ENCODE measurements around the gene KRTAP10-3.

The KRTAP10-3 gene

DNA sequence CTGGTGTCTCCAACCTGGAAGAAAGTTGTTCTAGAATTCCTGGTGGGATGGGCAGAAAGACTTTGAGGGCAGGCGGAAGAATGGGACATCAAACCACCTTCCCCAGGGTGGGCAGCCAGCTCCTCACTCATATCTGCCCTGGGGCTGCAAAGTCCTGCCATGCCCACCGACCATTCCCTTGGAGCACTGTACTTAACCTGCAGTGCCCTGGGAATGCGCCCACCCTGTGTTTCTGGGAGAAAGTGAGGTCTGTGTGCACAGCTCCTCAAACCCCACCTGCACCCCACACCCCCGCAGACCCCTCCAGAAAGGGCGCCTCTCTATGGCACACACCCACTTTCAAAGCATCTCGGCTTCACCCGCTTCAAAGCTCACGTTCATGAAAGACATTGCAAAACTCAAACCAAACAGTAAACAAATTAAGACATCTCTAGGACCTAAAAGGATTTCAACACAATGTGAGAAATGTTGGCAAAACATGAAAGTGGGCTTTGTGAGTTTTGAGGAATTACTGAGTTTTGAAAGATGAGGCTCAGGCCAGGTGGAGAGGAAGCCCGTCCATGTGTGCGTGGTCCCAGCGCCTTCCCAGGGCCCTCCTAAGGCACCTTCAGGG is 43.7 kb downstream of the KRTAP10-3 start:
- no peak for DNase-seq

DNA sequence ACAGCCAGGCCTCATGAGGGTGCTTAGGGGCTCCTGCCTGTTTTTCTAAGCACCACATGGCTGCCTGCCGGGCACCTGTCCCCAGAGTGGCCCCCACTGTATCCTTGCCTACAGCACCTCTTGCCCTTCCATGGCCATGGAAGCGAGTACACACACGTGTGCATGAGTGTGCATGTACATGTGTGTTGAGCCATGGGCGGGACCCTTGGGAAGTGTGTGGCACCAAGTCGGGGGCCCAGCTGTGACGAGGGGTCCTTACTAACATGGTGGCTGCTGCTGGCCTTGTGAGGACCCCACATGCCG is 44.4 kb downstream of the KRTAP10-3 start:
- no peak for DNase-seq

- no peak for DNase-seq
These were observed 45.0 kb downstream of the KRTAP10-3 start for GRCh38 chr21:44513389-44514217.

DNA sequence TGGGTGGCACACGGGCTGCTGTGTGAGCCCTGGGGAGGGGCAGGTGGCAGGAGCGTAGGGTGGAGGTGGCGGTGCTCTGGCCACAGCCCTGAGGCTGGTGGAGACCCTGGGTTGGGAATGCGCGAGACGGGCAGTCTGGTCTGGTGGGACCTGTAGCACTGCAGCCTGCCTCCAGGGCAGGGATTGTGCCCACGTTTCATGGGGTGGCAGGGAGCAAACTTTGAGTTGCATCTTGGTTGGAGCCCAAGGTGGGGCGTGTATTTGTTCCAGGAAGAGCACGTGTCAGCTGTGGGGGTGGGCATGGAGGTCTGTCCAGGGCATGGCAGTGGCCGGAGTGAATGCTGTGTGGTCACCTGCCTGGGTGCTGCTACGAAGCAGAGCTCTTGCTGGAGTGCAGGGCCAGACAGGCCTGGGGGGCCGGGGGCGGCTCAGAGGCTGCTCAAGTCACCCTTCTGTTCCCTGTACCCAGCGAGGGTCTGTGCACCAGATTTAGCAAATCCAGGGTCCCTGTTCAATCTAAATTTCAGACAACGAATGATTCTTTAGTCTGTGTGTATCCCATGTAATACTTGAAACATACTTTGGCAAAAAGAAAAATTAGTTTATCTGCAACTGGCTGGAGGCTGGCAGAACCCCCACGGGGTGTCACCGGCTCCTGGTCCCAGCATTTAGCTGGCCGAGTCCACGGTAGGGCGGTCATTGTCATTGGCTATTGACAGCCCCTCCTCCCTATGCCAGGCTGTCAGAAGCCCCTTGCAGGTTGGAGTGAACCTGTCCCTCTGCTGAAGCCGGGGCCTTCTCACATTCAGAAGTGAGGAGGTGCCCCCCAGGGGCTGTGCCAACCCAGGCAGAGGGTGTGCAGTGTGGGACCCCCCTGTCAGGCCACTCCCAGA is 45.9 kb downstream of the KRTAP10-3 start:
- no peak for DNase-seq

DNA sequence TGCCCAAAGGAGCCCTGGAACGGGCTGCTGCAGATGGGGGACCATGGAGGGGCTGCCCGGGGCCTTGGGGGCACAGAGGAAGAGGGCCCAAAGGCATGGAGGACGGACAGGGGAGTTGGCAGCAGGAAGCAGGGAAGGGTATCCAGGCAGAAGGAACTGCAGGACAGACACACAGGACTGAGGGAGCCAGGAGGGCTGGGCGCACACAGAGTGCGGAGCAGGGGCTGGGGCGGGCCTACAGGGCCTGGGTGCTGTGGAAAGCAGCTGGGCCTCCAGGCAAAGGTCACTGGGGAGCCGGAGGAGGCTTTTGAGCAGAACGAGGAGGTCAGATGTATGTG is 46.7 kb downstream of the KRTAP10-3 start:
- DNase-seq = no peak

- no peak for DNase-seq
These were observed 47.2 kb downstream of the KRTAP10-3 start for GRCh38 chr21:44511219-44511937.

DNA sequence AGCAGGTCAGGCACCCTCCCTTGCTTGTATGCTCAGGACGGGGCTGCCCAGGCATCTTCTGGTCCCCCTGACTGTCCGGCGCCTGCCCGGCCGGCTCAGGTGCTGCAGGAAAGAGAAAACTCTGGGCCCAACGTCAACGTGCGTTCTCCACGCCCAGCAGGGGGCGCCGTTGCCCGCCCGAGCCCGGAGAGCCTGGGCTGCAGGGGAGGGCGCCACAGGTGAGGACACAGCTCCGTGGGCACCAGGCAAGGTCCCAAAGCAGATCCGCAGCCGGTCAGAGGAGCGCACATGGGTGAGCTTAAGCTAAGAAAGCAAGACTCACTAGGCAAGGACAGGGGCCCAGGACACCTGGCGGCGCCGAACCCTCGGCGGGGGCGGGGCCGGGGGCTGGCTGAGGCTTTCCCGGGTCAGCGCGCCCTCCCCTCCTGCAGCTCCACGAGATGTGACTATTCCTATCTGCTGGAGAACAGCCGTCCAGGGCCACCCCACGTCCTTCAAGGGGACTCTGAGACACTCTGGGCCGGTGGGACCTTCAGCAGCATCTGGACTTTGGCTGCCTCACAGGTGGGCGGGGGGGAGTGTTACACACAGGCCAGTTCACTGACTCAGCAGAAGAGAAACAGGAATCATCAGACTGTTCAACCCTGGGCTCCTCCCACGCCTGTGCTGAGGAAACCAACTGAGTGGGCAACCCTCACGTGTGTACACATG is 47.9 kb downstream of the KRTAP10-3 start:
- peak; percentile 78 to 82 for DNase-seq

DNA sequence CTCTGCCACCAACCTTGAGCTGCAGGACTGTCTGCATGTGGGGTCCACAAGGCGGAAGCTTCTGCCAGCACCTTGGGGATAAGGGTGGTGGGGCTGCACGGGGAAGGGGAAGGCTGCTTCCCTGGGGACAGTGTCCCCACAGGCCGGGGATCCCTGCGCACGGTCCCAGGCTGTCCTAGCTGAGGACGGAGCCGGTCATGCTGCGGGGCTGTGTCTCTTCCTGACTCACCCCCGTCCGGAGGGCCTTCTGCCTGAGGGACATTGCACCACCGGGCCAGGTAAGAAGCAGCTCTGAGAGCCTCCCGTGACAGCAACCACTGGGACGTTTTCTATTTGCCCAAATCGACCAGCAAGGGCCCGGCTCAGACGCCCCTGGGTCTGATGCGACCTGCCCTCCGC is 48.5 kb downstream of the KRTAP10-3 start:
- no peak for DNase-seq

DNA sequence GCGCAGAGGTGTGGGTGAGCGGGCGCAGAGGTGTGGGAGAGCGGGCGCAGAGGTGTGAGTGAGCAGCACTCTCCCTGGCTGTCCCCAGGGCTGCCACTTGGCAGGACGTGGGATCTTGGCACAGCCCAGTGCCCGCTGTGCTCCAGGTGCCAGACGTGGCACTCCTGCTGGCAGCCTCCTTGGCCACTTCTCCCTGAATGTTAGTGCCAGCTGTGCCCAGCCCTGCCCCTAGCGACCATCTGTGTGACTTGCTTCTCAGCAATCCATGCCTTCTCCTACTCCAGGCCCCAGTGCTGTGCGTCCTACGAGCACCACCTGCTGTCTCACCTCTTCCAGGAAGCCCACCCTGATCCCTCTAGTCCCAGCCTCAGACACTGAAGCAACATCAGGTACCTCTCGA is 49.1 kb downstream of the KRTAP10-3 start:
- no peak for DNase-seq

- DNase-seq = no peak
These were observed 49.7 kb downstream of the KRTAP10-3 start for GRCh38 chr21:44508711-44509445.

- no peak for DNase-seq
These were observed 50.2 kb downstream of the KRTAP10-3 start for GRCh38 chr21:44508426-44508710.

Measured in CD4-positive, alpha-beta T cell treated with Interleukin-1 beta for 1 hour (primary cell).